HCT116 (cell line): ENCODE results near the gene CNGA3. TPM values are rescaled to one million over a fixed set of nuclear protein-coding genes. Genes with fewer than 3 reads are reported as not detected.

Experiments used
- CEBPB ChIP-seq: IDR thresholded peaks from 2 replicates; pipeline ENCODE4 v1.6.1; 2012; ENCODE audit warnings: low read depth
- EZH2phosphoT487 ChIP-seq: fragments of 200-600 bp; IDR thresholded peaks from 2 replicates; pipeline ENCODE4 v1.6.1; 2018; ENCODE audit warnings: antibody characterized with exemption, borderline replicate concordance
- FOSL1 ChIP-seq: IDR thresholded peaks from 2 replicates; pipeline ENCODE4 v1.6.1; 2012; ENCODE audit warnings: low read depth
- JUND ChIP-seq: IDR thresholded peaks from 2 replicates; pipeline ENCODE4 v1.6.1; 2012
- POLR2AphosphoS5 ChIP-seq: IDR thresholded peaks from 2 replicates; pipeline ENCODE4 v1.6.1; 2011; ENCODE audit warnings: mild to moderate bottlenecking, low read depth, low read length, moderate library complexity
- RAD21 ChIP-seq: IDR thresholded peaks from 2 replicates; pipeline ENCODE4 v1.6.1; 2012; ENCODE audit warnings: low read depth, mild to moderate bottlenecking
- SP1 ChIP-seq: IDR thresholded peaks from 2 replicates; pipeline ENCODE4 v1.6.1; 2012; ENCODE audit warnings: low read depth
- SRF ChIP-seq: IDR thresholded peaks from 2 replicates; pipeline ENCODE4 v1.6.1; 2012; ENCODE audit warnings: low read depth
- ZFX ChIP-seq: fragments of 450-650 bp; IDR thresholded peaks from 2 replicates; pipeline ENCODE4 v1.6.1; 2017
- total RNA-seq: library from RNA; stranded (reverse); gene quantifications from one replicate; pipeline ENCODE4 v1.2.1, GENCODE V29; 2021; ENCODE audit not compliant: unreplicated experiment
- TF ChIP-seq, protein P1 (sequence below): IDR thresholded peaks from 2 replicates; pipeline ENCODE4 v1.6.1; 2012; ENCODE audit warnings: low read depth
- TF ChIP-seq, protein P2 (sequence below): IDR thresholded peaks from 2 replicates; pipeline ENCODE4 v1.6.1; 2012
- TF ChIP-seq, protein P3 (sequence below): IDR thresholded peaks from 2 replicates; pipeline ENCODE4 v1.6.1; 2011; ENCODE audit warnings: mild to moderate bottlenecking, low read length, moderate library complexity; ENCODE audit not compliant: insufficient replicate concordance; ENCODE audit errors: extremely low read depth

Gene CNGA3
- total RNA-seq, 1 experiment from 2014 or later: not detected

DNA sequence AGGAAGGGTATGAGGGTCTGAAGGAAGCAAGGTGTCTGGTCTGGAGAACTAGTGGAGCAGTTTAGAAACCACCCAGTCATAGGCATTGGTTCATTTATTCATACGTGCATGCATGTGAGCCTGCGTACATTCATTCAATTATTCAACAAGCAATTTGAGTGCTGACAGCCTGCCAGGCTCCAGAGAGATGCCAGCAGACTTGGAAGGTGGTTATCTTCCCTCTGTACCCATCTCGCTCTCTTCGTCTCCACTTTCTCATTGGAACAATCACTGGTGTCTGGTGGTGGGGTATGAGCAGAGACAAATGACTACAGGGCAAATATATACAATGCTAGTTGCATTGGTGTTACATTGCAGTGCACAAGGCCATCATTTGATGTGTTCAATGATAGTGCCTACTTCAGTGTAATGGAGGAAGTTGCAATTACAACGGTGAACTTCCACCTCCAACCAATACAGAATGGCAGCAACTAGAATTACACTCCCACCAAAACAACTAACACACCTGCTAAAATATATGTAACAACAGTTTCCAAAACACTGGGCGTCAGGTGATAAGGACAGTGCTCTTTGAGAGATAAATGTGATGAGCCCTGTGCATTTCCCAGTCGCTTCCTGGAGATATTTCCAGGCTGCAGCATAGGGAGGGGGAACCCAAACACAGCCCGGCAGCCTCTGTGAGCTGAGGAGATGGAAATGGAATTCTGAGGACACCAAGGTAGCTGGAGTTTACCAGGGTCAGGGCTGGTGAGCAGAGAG, 32.6 kb upstream of the CNGA3 start (continued):
- TF ChIP-seq, protein P1, sequence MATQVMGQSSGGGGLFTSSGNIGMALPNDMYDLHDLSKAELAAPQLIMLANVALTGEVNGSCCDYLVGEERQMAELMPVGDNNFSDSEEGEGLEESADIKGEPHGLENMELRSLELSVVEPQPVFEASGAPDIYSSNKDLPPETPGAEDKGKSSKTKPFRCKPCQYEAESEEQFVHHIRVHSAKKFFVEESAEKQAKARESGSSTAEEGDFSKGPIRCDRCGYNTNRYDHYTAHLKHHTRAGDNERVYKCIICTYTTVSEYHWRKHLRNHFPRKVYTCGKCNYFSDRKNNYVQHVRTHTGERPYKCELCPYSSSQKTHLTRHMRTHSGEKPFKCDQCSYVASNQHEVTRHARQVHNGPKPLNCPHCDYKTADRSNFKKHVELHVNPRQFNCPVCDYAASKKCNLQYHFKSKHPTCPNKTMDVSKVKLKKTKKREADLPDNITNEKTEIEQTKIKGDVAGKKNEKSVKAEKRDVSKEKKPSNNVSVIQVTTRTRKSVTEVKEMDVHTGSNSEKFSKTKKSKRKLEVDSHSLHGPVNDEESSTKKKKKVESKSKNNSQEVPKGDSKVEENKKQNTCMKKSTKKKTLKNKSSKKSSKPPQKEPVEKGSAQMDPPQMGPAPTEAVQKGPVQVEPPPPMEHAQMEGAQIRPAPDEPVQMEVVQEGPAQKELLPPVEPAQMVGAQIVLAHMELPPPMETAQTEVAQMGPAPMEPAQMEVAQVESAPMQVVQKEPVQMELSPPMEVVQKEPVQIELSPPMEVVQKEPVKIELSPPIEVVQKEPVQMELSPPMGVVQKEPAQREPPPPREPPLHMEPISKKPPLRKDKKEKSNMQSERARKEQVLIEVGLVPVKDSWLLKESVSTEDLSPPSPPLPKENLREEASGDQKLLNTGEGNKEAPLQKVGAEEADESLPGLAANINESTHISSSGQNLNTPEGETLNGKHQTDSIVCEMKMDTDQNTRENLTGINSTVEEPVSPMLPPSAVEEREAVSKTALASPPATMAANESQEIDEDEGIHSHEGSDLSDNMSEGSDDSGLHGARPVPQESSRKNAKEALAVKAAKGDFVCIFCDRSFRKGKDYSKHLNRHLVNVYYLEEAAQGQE: no peak
- TF ChIP-seq ZFX: no peak
- TF ChIP-seq FOSL1: no peak
- TF ChIP-seq SP1: no peak
- no peak for TF ChIP-seq CEBPB
- TF ChIP-seq RAD21: no peak
- TF ChIP-seq, protein P2, sequence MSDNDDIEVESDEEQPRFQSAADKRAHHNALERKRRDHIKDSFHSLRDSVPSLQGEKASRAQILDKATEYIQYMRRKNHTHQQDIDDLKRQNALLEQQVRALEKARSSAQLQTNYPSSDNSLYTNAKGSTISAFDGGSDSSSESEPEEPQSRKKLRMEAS: no peak
- no peak for TF ChIP-seq SRF
- TF ChIP-seq, protein P3, sequence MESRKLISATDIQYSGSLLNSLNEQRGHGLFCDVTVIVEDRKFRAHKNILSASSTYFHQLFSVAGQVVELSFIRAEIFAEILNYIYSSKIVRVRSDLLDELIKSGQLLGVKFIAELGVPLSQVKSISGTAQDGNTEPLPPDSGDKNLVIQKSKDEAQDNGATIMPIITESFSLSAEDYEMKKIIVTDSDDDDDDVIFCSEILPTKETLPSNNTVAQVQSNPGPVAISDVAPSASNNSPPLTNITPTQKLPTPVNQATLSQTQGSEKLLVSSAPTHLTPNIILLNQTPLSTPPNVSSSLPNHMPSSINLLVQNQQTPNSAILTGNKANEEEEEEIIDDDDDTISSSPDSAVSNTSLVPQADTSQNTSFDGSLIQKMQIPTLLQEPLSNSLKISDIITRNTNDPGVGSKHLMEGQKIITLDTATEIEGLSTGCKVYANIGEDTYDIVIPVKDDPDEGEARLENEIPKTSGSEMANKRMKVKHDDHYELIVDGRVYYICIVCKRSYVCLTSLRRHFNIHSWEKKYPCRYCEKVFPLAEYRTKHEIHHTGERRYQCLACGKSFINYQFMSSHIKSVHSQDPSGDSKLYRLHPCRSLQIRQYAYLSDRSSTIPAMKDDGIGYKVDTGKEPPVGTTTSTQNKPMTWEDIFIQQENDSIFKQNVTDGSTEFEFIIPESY: no peak
- TF ChIP-seq POLR2AphosphoS5: no peak
- no peak for TF ChIP-seq JUND
- no peak for TF ChIP-seq EZH2phosphoT487
- TF ChIP-seq, all 23 proteins: peak for 0
